COLO829 (cell line): ENCODE results near the gene ADISSP.

ENCODE experiments used
- DNase-seq: peaks from one replicate; pipeline ENCODE4 v3.0.0; 2012; ENCODE audit warnings: low spot score

The ADISSP gene

GRCh38 chr20:3738111-3739053, 29.2 kb downstream of the ADISSP start:
- DNase-seq, result no peak

GRCh38 chr20:3735768-3736167, 31.8 kb downstream of the ADISSP start:
- no peak for DNase-seq

- DNase-seq, result no peak
Measured at GRCh38 chr20:3734111-3734843, 33.3 kb downstream of the ADISSP start.

- DNase-seq, result no peak
Measured at GRCh38 chr20:3733119-3733995, 34.2 kb downstream of the ADISSP start.

DNA sequence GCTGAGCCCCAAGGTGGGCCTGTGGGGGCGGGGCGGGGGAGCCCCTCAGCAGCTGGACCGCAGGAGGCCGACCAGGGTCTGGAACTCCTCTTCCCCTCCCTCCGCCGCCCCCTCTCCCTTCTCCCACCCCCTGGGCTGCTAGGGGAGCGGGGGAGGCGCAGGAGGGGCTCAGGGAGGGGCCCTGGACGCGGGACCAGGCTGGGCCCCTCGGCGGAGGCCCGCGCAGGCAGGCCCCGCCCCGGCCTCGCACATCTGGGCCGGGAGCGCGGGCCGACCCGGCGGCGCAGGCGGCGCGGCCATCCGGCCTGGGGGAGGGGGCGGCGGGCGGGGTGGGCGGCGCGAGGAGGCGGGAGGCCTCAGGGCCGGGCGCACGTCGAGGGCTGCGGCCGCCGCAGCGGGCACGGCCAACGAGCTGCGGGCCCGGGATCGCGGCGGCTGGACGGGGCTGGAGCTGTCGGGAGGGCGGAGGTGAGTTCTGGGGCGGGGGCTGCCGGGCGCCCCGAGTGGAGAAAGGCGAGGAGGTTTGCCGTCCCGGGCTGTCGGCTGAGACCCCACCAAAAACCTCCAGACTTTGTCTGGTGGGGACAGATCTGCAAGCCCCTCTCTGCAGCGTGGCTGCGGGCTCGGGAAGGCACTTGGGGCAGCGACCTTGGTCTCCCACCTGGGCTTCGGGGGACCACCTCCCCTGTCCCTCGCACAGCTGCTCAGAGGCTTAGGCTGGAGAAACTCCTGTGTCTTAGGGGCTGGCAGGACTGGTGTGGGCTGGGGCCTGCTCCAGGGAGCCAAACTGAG, 35.0 kb downstream of the ADISSP start, which contains the start of gene HSPA12B:
TSS of gene HSPA12B (plus strand) at position 359 of the 792 bp plus-strand sequence. CDS start 5,990 bp downstream, outside the sequence.
- no peak for DNase-seq

DNA sequence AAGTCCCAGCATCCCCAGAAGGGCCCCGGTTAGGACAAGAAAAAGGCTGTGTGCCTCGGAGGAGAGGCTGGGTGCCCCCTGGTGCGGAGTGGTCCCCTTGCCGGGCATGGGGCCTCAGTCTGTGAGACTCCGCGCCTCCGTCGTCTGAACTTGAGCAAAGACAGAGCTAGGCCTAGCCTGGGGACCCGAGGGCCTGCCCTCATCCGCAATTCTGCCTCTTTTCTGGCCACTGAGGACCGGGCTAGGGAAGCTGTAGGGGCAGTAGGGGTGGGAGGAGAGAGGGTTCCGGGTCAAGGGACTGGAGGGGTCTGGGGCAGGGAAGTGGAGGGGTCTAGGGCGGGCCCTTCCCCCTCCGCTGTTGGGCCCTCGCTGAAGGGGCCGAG, 35.6 kb downstream of the ADISSP start:
- DNase-seq, result no peak

DNA sequence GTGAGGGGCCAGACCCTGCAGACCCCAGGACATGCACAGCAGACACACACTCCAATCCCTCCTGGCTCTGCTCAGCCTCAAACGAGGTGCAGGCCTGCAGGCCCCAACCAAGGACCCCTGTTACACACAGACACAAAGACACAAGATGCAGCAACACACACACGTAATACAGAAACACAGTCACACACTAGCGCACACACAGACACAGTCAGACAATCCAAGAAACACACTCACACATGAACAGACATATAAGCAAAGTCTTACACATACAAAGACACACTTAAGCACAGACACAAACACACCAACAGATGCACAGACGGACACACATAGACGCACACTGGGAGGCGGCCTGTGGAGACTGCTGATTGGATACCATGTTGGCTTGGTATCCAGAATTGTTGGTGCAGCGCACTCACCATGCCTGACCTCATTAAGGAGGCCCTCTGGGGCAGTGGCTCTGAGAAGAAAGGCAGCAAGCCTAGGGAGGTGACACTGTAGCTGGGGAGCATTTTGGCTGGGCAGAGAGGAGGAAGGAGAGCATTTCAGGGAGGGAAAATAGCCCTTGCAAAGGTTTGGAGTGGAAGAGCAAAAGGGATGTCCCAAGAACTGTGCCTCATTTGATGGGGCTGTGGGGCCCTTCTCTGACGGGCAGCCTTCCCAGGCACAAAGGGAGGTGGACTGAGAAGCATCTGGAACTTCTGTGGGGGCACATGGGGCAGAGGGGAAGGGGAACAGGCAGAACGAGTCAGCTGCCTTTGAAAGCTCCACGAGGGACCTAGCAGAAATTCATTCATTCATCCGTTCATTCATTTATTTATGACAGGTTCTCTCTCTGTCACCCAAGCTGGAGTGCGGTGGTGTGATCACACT, 36.5 kb downstream of the ADISSP start:
- DNase-seq, result no peak

DNA sequence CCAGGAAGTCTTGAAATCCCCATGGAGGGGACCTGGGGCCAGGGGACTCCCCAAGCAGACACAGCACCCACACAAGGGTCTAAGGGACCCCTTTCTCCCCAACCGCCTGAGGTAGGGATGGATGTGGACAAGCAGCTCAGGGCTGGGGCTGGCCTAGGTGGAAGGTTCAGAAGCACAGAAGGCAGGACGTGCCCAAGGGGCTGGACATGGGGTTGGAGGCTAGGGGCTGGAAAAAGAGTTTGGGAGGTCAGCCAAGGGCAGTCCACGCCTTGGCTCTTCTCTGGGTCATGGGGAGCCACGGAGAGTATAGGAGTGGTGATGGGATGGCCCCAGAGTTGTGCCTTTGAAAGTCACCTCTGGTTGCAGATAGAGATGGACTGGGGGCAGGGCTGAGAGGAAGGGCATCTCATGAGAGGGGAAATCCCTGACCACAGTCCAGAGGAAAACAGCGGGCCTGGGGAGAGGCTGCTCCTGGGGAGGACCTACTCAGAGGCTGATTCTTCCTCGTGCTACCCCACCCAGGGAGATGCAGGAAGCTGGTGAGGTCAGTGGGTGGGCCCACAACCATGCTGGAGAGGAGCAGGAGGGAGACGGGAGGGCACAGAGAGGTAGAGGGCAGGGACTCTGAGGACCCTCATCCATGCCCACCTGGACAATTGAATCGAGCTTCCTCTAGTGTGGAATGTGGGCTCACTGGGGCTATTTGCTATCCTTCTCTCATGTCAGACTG, 37.6 kb downstream of the ADISSP start:
- no peak for DNase-seq

GRCh38 chr20:3729378-3729777, 38.2 kb downstream of the ADISSP start:
- no peak for DNase-seq

DNA sequence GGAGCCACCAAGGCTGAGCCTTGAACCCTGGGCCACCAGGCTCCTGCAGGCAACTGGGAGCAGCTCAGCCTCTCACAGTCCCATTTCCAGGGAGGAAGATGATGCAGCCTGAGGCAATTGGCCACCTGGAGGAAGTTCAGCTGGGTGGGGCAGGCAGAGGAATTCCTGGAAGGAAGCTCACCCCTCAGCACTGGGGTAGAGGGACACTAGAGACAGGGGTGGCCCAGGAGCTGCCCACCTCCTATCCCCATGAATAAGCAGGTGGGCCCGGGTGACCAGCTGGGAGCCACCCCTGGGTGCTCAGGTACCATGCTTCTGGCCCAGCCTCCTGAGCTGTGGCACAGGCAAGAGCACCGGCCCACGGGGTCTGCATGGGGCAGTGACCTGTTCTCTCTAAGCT, 38.7 kb downstream of the ADISSP start:
- no peak for DNase-seq

GRCh38 chr20:3728354-3728753, 39.2 kb downstream of the ADISSP start:
- no peak for DNase-seq

- DNase-seq, result no peak
Measured at GRCh38 chr20:3727401-3728021, 40.0 kb downstream of the ADISSP start.

DNA sequence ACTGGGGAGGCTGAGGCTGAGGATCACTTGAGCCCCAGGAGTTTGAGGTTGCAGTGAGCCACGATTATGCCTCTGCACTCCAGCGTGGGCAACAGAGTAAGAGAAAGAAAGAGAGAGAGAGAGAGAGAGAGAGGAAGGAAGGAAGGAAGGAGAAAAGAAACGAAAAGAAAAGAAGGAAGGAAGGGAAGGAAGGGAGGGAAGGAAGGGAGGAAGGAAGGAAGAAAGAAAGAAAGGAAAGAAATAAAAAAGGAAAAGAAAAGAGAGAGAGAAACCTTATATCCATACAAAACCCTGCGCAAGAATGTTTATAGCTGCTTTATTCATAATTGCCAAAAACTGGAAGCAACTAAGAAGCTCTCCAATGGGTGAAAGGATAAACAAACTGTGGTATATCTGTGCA, 43.2 kb downstream of the ADISSP start:
- DNase-seq, result no peak

DNA sequence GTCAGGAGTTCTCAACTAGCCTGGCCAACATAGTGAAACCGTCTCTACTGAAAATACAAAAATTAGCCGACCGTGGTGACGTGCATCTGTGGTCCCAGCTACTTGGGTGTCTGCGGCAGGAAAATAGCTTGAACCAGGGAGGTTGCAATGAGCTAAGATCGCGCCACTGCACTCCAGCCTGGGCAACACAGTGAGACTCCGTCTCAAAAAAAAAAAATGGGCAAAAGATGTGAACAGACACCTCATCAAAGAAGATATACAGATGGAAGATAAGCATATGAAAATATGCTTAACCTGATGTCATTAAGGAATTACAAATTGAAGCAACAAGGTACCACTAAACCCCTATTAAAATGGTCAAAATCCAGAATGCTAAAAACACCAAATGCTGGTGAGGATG, 44.3 kb downstream of the ADISSP start:
- no peak for DNase-seq

GRCh38 chr20:3721912-3722311, 45.6 kb downstream of the ADISSP start:
- no peak for DNase-seq

- DNase-seq, result no peak
Measured at GRCh38 chr20:3720626-3721025, 46.9 kb downstream of the ADISSP start.

DNA sequence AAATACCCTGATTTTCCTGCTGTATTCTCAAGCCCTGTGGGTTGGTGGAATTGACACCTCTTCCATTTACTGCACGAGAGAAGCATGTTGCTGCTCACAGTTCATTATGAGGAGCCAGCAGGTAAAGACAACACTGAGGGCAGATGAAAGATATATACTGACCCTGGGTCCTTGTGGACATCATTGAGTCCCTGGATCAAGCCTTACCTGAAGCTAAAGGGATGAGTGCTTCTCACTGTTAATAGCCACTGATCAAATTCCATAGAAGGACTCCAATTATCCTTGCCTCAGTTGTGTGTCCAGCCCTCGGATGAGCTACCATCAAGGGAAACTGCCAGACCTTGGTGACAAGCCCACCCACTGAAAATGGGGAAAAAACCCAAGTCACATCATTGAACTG, 47.5 kb downstream of the ADISSP start:
- DNase-seq, result no peak

- no peak for DNase-seq
Measured at GRCh38 chr20:3719046-3719445, 48.5 kb downstream of the ADISSP start.

GRCh38 chr20:3716195-3716834, 51.2 kb downstream of the ADISSP start:
- peak; percentile 30 for DNase-seq
